Trophoblast cell (in vitro differentiated cells and primary cell): Measurements from ENCODE around the gene SHMT2.

Experiments used
- DNase-seq, 2 donors: peaks; one replicate each; pipeline ENCODE4 v3.0.0-alpha.2; 2016
- H2AFZ ChIP-seq: 2 replicates; pipeline ENCODE4 v1.6.1; 2013; ENCODE audit warnings: low read length, moderate library complexity, mild to moderate bottlenecking; ENCODE audit not compliant: insufficient read depth, poor library complexity
- H2AK5ac ChIP-seq: 2 replicates; pipeline ENCODE4 v1.6.1; 2013; ENCODE audit warnings: mild to moderate bottlenecking, low read length
- H2BK120ac ChIP-seq: 2 replicates; pipeline ENCODE4 v1.6.1; 2013; ENCODE audit warnings: low read length, mild to moderate bottlenecking, moderate library complexity; ENCODE audit not compliant: insufficient read depth, poor library complexity
- H2BK12ac ChIP-seq: 2 replicates; pipeline ENCODE4 v1.6.1; 2013; ENCODE audit warnings: mild to moderate bottlenecking, low read length, moderate library complexity
- H2BK5ac ChIP-seq: 2 replicates; pipeline ENCODE4 v1.6.1; 2013; ENCODE audit warnings: low read length, low read depth, moderate library complexity, mild to moderate bottlenecking; ENCODE audit not compliant: poor library complexity
- H3K14ac ChIP-seq: 2 replicates; pipeline ENCODE4 v1.6.1; 2013; ENCODE audit warnings: mild to moderate bottlenecking, low read length
- H3K18ac ChIP-seq: 2 replicates; pipeline ENCODE4 v1.6.1; 2013; ENCODE audit warnings: mild to moderate bottlenecking, low read length
- H3K23ac ChIP-seq: 2 replicates; pipeline ENCODE4 v1.6.1; 2013; ENCODE audit warnings: low read length
- H3K27ac ChIP-seq: 2 replicates; pipeline ENCODE4 v1.5.1; 2013; ENCODE audit warnings: low read depth, mild to moderate bottlenecking, inconsistent platforms, low read length, moderate library complexity
- H3K27me3 ChIP-seq: 2 replicates; pipeline ENCODE4 v1.6.1; 2013; ENCODE audit warnings: inconsistent platforms, mild to moderate bottlenecking, low read length, moderate library complexity; ENCODE audit not compliant: insufficient read depth
- H3K36me3 ChIP-seq, 2 experiments: 1 replicate in 1 of 2; 2 replicates in 1 of 2; pipeline ENCODE4 v1.6.1; 2013; ENCODE audit warnings: low read length in 2 of 2, mild to moderate bottlenecking in 2 of 2, moderate library complexity in 1 of 2; ENCODE audit not compliant: insufficient read depth in 2 of 2, control insufficient read depth in 1 of 2
- H3K4ac ChIP-seq: 2 replicates; pipeline ENCODE4 v1.6.1; 2013; ENCODE audit warnings: low read depth, mild to moderate bottlenecking, low read length, moderate library complexity
- H3K4me1 ChIP-seq, 2 experiments: 1 replicate in 1 of 2; 2 replicates in 1 of 2; pipeline ENCODE4 v1.6.1; 2013; ENCODE audit warnings: low read length in 2 of 2, mild to moderate bottlenecking in 2 of 2, moderate library complexity in 1 of 2; ENCODE audit not compliant: insufficient read depth in 2 of 2, control insufficient read depth in 1 of 2
- H3K4me2 ChIP-seq: 2 replicates; pipeline ENCODE4 v1.6.1; 2013; ENCODE audit warnings: inconsistent platforms, mild to moderate bottlenecking, low read length, moderate library complexity
- H3K4me3 ChIP-seq: 2 replicates; pipeline ENCODE4 v1.5.1; 2013; ENCODE audit warnings: mild to moderate bottlenecking, low read depth, low read length, inconsistent platforms
- H3K79me1 ChIP-seq: one replicate; pipeline ENCODE4 v1.6.1; 2013; ENCODE audit warnings: low read length
- H3K79me2 ChIP-seq: 2 replicates; pipeline ENCODE4 v1.6.1; 2013; ENCODE audit warnings: low read length, mild to moderate bottlenecking; ENCODE audit not compliant: control insufficient read depth, insufficient read depth, poor library complexity
- H3K9ac ChIP-seq: 2 replicates; pipeline ENCODE4 v1.6.1; 2013; ENCODE audit warnings: mild to moderate bottlenecking, low read length
- H3K9me3 ChIP-seq: 2 replicates; pipeline ENCODE4 v1.6.1; 2013; ENCODE audit warnings: low read depth, mild to moderate bottlenecking, control low read depth, inconsistent platforms, low read length; ENCODE audit not compliant: insufficient read depth
- H4K12ac ChIP-seq: 2 replicates; pipeline ENCODE4 v1.6.1; 2013; ENCODE audit warnings: low read depth, mild to moderate bottlenecking, low read length, moderate library complexity
- H4K8ac ChIP-seq: 2 replicates; pipeline ENCODE4 v1.6.1; 2013; ENCODE audit warnings: low read depth, mild to moderate bottlenecking, low read length, moderate library complexity
- H4K91ac ChIP-seq: one replicate; pipeline ENCODE4 v1.6.1; 2013; ENCODE audit warnings: low read depth, mild to moderate bottlenecking, low read length, moderate library complexity
- WGBS: extraction: QIAGEN DNeasy Blood & Tissue Kit; methylation state at CpG from one replicate; pipeline ENCODE4 v1.1.7; 2013; ENCODE audit warnings: missing lambda C conversion rate; ENCODE audit not compliant: insufficient read length, insufficient coverage; ENCODE audit errors: extremely low coverage; 5-methylcytosine and 5-hydroxymethylcytosine counted together

Gene SHMT2

DNA sequence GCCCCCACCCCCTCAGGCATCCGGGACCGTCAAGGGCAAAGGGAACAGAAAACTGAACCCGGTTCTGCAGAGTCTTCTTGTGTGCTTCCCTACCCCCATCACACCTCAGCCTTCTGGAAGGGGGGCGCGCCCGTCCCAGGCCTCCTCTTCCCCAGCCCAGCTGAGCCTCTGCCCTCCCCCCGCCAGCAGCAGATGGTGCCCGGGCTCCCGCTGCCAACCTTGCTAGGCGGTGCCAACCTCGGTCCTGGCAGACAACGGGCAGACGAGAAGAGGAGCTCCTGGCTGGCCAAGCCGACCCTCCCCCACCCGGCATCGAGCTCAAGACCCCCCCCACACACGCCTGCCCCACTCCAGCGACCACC, 12.8 kb downstream of the SHMT2 start:
- Histone ChIP-seq H3K23ac (no peak overlapping the region), H4K8ac (no peak overlapping the region), H3K4me1 (peaks cover 20 to 33% of the 10 kb centered on the region in 2 experiments), H3K79me1 (peaks cover 2% of the 10 kb centered on the region), H3K9ac (no peak overlapping the region), H4K91ac (no peak overlapping the region), H3K4ac (no peak overlapping the region), H2BK5ac (no peak overlapping the region), H2AFZ (no peak overlapping the region), H3K4me3 (no peak overlapping the region), H2AK5ac (no peak overlapping the region), H3K79me2 (peaks cover 2% of the 10 kb centered on the region), H2BK120ac (no peak overlapping the region), H3K27ac (no peak overlapping the region), H4K12ac (no peak overlapping the region), H3K9me3 (peaks cover 2% of the 10 kb centered on the region), H3K18ac (no peak overlapping the region), H3K14ac (no peak overlapping the region), H3K4me2 (peak overlapping the region; percentile 58), H3K27me3 (peaks cover 49% of the 10 kb centered on the region), H2BK12ac (no peak overlapping the region), H3K36me3 (no peaks in the 10 kb centered on the region)
- no peak for DNase-seq
- WGBS, result no CpG with 5 or more reads among the region's 18 CpGs

DNA sequence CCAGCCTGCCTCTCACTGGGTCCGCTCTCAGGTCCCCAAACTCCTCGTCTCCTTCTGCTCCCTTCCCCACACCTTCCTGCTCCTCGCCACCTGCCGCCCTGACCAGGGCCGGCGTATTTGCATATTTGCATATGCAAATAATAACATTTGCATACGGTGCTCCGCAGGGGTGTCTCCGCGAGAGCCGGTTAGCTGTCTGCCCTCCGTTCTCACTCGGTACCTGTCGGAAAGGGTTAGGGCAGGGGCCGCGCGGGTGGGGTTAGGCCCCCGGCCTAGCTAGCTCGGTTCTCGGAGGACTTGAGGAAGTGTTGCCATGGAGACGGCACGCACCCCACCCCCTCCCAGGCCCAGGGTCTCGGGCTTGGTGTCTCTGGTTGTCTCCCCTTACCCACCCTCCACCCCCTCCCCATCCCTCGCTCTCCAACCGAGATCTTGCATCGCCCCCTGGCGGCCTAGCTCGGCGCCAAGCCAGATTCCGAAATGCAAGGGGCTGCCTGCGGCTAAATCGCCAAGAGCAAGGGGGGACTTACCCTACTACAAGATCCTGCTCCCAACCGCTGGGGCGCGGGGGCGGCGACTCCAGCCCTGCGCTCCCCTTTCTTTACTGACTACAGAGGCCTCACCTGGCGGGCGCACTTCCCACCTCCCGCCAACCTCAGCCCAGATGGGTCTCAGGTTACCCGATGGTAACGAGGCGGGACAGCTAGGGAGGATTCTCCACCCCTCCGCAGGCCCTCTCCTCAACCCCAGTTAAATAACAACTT, 13.4 kb downstream of the SHMT2 start:
- Histone ChIP-seq H3K14ac (no peak overlapping the region), H4K91ac (no peak overlapping the region), H3K4me2 (peak overlapping the region; percentile 58), H3K27me3 (peaks cover 44% of the 10 kb centered on the region), H4K8ac (no peak overlapping the region), H2AK5ac (no peak overlapping the region), H2BK120ac (no peak overlapping the region), H3K36me3 (no peaks in the 10 kb centered on the region), H3K4me3 (peak overlapping the region; percentile 29), H3K18ac (no peak overlapping the region), H4K12ac (peak overlapping the region; percentile 48), H3K27ac (no peak overlapping the region), H3K4me1 (peaks cover 20 to 31% of the 10 kb centered on the region in 2 experiments), H3K9ac (no peak overlapping the region), H2BK12ac (no peak overlapping the region), H3K79me2 (peaks cover 2% of the 10 kb centered on the region), H2BK5ac (no peak overlapping the region), H3K9me3 (no peaks in the 10 kb centered on the region), H2AFZ (peak overlapping the region; percentile 43), H3K79me1 (peaks cover 2% of the 10 kb centered on the region), H3K23ac (no peak overlapping the region), H3K4ac (no peak overlapping the region)
- DNase-seq, result peak; percentile 37 to 73
- no CpG with 5 or more reads among the region's 45 CpGs for WGBS

DNA sequence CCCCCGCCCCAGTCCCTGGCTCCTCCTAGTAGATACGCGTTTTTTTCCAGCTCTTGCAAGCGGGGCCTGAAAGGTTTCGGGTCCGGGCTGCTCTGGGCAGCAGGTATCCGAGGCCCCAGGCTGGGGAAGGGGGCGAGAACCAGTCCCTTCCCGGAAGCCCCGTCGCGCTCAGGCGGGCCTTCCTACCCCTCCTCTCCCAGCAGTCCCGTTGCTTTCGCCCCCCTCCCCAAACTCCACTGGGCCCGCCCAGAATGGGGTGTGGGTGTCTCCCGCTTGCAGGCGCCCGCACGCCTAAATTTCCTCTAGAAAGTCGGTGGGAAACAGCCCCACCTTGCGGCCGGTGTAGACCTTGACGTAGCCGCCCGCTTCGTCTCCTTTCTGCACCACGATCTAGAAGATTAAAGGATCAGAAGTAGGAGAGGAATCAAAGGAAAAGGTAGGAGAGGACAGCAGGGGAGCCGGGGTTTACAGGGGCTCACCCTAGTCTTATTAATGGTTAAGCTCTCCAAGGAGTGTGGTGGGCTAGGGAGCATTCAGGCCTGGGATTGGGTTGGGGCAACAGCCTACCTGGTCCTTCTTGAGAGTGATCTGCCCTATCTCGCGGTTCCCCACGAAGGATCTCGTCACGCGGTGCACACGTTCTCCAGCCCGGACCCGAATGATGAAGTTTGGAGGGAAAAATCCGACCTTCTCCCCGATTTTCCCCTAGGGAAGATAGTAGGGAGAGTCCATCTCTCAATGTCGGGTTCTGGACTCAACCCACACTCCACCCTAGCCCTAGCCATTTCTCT, 14.2 kb downstream of the SHMT2 start:
- H2BK12ac ChIP-seq, result no peak overlapping the region
- H2BK5ac ChIP-seq, result no peak overlapping the region
- H3K14ac ChIP-seq, result no peak overlapping the region
- H3K18ac ChIP-seq, result no peak overlapping the region
- no peak overlapping the region for H4K12ac ChIP-seq
- no peak overlapping the region for H3K9ac ChIP-seq
- H3K9me3 ChIP-seq, result no peaks in the 10 kb centered on the region
- peak overlapping the region; percentile 45 for H2AFZ ChIP-seq
- H2BK120ac ChIP-seq, result no peak overlapping the region
- H3K27me3 ChIP-seq, result peaks cover 35% of the 10 kb centered on the region
- peak; percentile 81 to 90 for DNase-seq
- no peaks in the 10 kb centered on the region for H3K36me3 ChIP-seq
- H2AK5ac ChIP-seq, result no peak overlapping the region
- no peak overlapping the region for H3K23ac ChIP-seq
- peaks cover 2% of the 10 kb centered on the region for H3K79me1 ChIP-seq
- H4K8ac ChIP-seq, result no peak overlapping the region
- H3K4me1 ChIP-seq, result peaks cover 20 to 24% of the 10 kb centered on the region in 2 experiments
- H3K4me2 ChIP-seq, result peak overlapping the region; percentile 58
- H3K79me2 ChIP-seq, result no peaks in the 10 kb centered on the region
- H3K4me3 ChIP-seq, result no peak overlapping the region
- H4K91ac ChIP-seq, result no peak overlapping the region
- H3K27ac ChIP-seq, result no peak overlapping the region
- H3K4ac ChIP-seq, result no peak overlapping the region
- no CpG with 5 or more reads among the region's 41 CpGs for WGBS

DNA sequence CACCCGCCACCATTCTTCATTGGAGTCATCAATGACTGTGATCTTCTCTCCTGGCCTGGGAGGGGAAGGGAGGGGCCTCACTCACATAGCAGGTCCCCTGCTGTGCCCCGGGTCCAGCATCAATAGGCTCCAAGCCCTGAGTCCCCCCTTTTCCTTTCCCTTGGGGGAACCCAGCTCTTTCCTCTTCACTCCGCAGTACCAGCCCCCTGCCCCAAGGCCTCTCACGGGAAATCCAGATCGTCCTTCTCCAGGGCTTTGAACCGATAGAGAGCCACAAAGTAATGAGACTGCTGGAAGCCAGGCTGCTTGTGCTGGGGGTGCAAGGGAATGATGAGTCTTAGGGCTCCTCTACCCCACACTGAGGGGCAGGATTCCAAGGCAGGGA, 14.8 kb downstream of the SHMT2 start:
- H4K12ac ChIP-seq, result no peak overlapping the region
- no peak overlapping the region for H3K9ac ChIP-seq
- no peak overlapping the region for H3K23ac ChIP-seq
- no peak overlapping the region for H2BK12ac ChIP-seq
- peaks cover 18 to 21% of the 10 kb centered on the region in 2 experiments for H3K4me1 ChIP-seq
- no CpG with 5 or more reads among the region's 6 CpGs for WGBS
- no peak overlapping the region for H3K4me3 ChIP-seq
- no peak overlapping the region for H2BK5ac ChIP-seq
- H3K14ac ChIP-seq, result no peak overlapping the region
- H4K8ac ChIP-seq, result no peak overlapping the region
- no peak overlapping the region for H2BK120ac ChIP-seq
- peaks cover 2% of the 10 kb centered on the region for H3K79me1 ChIP-seq
- H4K91ac ChIP-seq, result no peak overlapping the region
- H2AFZ ChIP-seq, result no peak overlapping the region
- no peaks in the 10 kb centered on the region for H3K9me3 ChIP-seq
- no peak for DNase-seq
- H3K4ac ChIP-seq, result no peak overlapping the region
- H3K18ac ChIP-seq, result no peak overlapping the region
- H3K79me2 ChIP-seq, result no peaks in the 10 kb centered on the region
- no peak overlapping the region for H2AK5ac ChIP-seq
- no peaks in the 10 kb centered on the region for H3K36me3 ChIP-seq
- peaks cover 33% of the 10 kb centered on the region for H3K27me3 ChIP-seq
- H3K4me2 ChIP-seq, result no peak overlapping the region
- no peak overlapping the region for H3K27ac ChIP-seq
